ENCODE results near the gene PCDHA3.

- TF ChIP-seq, protein P1, sequence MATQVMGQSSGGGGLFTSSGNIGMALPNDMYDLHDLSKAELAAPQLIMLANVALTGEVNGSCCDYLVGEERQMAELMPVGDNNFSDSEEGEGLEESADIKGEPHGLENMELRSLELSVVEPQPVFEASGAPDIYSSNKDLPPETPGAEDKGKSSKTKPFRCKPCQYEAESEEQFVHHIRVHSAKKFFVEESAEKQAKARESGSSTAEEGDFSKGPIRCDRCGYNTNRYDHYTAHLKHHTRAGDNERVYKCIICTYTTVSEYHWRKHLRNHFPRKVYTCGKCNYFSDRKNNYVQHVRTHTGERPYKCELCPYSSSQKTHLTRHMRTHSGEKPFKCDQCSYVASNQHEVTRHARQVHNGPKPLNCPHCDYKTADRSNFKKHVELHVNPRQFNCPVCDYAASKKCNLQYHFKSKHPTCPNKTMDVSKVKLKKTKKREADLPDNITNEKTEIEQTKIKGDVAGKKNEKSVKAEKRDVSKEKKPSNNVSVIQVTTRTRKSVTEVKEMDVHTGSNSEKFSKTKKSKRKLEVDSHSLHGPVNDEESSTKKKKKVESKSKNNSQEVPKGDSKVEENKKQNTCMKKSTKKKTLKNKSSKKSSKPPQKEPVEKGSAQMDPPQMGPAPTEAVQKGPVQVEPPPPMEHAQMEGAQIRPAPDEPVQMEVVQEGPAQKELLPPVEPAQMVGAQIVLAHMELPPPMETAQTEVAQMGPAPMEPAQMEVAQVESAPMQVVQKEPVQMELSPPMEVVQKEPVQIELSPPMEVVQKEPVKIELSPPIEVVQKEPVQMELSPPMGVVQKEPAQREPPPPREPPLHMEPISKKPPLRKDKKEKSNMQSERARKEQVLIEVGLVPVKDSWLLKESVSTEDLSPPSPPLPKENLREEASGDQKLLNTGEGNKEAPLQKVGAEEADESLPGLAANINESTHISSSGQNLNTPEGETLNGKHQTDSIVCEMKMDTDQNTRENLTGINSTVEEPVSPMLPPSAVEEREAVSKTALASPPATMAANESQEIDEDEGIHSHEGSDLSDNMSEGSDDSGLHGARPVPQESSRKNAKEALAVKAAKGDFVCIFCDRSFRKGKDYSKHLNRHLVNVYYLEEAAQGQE (IDR thresholded peaks at IDR 0.05; ENCODE audit: low read depth), result no peak
- TF ChIP-seq CEBPB (IDR thresholded peaks at IDR 0.05) (no peak), CREB1 (IDR thresholded peaks at IDR 0.05; ENCODE audit: low read depth) (no peak), MAX (IDR thresholded peaks at IDR 0.05) (no peak)
Measured at GRCh38 chr5:140822281-140822629, 21.4 kb downstream of the PCDHA3 start.

Data from Ishikawa (cell line).